ENCODE measurements around the gene ENPEP.
"Not testable (repeated sequence)": the region's sequence is repeated elsewhere in the genome, so short reads cannot be mapped to it uniquely, and the experiment has no call there.

The ENPEP gene

DNA sequence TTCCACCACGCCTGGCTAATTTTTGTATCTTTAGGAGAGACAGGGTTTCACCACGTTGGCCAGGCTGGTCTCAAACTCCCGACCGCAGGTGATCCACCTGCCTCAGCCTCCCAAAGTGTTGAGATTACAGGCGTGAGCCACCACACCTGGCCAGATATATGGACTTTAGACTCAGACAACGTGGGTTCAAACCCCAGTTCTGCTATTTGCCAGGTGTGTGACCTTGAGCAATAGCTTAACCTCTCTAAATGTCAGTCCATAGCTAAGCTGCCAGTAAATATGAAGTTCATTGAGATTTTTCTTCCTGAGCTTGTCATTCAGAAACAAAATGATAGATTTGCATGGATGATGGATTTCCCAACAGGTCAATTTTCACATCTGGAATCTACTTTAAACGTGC lies 875 bp upstream of the ENPEP start:
- H3K36me3 ChIP-seq (ENCODE audit: control insufficient read depth in 4 of 4, insufficient read depth in 4 of 4, low read length in 3 of 4); H3K4me1 ChIP-seq (ENCODE audit: control extremely low read depth in 1 of 4, control insufficient read depth in 4 of 4, insufficient read depth in 4 of 4, low read length in 3 of 4); DNase-seq; H3K27ac ChIP-seq (ENCODE audit: insufficient read depth in 1 of 2, low read depth in 1 of 2, low read length in 2 of 2, poor library complexity in 1 of 2, severe bottlenecking in 2 of 2); H3K4me3 ChIP-seq (ENCODE audit: control insufficient read depth in 1 of 7, extremely low read depth in 1 of 7, insufficient read depth in 4 of 7, low read depth in 2 of 7, low read length in 6 of 7); CTCF ChIA-PET; H3K9me3 ChIP-seq (ENCODE audit: control extremely low read depth in 1 of 5, control insufficient read depth in 4 of 5, insufficient read depth in 2 of 5, low read depth in 1 of 5, low read length in 4 of 5); H3K27me3 ChIP-seq (replicated peaks in 2 of 5; ENCODE audit: control insufficient read depth in 4 of 5, insufficient read depth in 5 of 5, low read length in 4 of 5); POLR2A ChIA-PET: not testable (repeated sequence)
- WGBS (ENCODE audit: insufficient coverage): 96% methylated on average over 7 of the region's 7 CpGs

DNA sequence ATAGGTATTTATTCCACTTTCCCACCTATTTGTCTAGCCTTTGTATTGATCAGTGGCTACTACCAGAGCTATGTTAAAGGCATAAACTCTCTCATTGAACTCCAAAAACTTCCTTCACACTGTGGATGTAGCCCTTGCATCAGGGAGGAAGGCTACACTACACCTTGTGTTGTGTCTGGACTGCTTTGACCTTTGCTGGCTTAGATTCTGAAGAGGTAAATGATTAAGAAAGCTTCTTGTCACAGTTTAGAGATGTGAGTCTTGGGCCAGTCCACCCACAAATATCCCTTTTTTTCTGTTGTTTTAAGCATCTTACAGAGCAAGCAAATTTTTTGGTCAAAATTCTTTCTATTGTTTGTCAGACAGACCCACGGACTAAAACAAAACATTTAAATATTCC lies 1.9 kb downstream of the ENPEP start:
- Histone ChIP-seq H3K4me1 (ENCODE audit: control extremely low read depth in 1 of 4, control insufficient read depth in 4 of 4, insufficient read depth in 4 of 4, low read length in 3 of 4) (no peaks in the 10 kb centered on the region), H3K27ac (ENCODE audit: insufficient read depth in 1 of 2, low read depth in 1 of 2, low read length in 2 of 2, poor library complexity in 1 of 2, severe bottlenecking in 2 of 2) (no peak overlapping the region), H3K27me3 (replicated peaks in 2 of 5; ENCODE audit: control insufficient read depth in 4 of 5, insufficient read depth in 5 of 5, low read length in 4 of 5) (peaks cover 0 to 3% (median 2%) of the 10 kb centered on the region in 5 experiments), H3K4me3 (ENCODE audit: control insufficient read depth in 1 of 7, extremely low read depth in 1 of 7, insufficient read depth in 4 of 7, low read depth in 2 of 7, low read length in 6 of 7) (no peak overlapping the region), H3K36me3 (ENCODE audit: control insufficient read depth in 4 of 4, insufficient read depth in 4 of 4, low read length in 3 of 4) (no peaks in the 10 kb centered on the region), H3K9me3 (ENCODE audit: control extremely low read depth in 1 of 5, control insufficient read depth in 4 of 5, insufficient read depth in 2 of 5, low read depth in 1 of 5, low read length in 4 of 5) (no peaks in the 10 kb centered on the region)
- WGBS (ENCODE audit: insufficient coverage): no CpG with 5 or more reads among the region's 1 CpG
- DNase-seq: no peak
- ChIA-PET POLR2A (no interaction called here), CTCF (no interaction called here)

- POLR2A ChIA-PET: no interaction called here
- Histone ChIP-seq H3K27me3 (replicated peaks in 2 of 5; ENCODE audit: control insufficient read depth in 4 of 5, insufficient read depth in 5 of 5, low read length in 4 of 5) (peaks cover 0 to 3% (median 2%) of the 10 kb centered on the region in 5 experiments), H3K4me1 (ENCODE audit: control extremely low read depth in 1 of 4, control insufficient read depth in 4 of 4, insufficient read depth in 4 of 4, low read length in 3 of 4) (peaks cover 0 to 3% (median 0%) of the 10 kb centered on the region in 4 experiments), H3K9me3 (ENCODE audit: control extremely low read depth in 1 of 5, control insufficient read depth in 4 of 5, insufficient read depth in 2 of 5, low read depth in 1 of 5, low read length in 4 of 5) (no peaks in the 10 kb centered on the region), H3K27ac (ENCODE audit: insufficient read depth in 1 of 2, low read depth in 1 of 2, low read length in 2 of 2, poor library complexity in 1 of 2, severe bottlenecking in 2 of 2) (no peak overlapping the region), H3K36me3 (ENCODE audit: control insufficient read depth in 4 of 4, insufficient read depth in 4 of 4, low read length in 3 of 4) (no peaks in the 10 kb centered on the region), H3K4me3 (ENCODE audit: control insufficient read depth in 1 of 7, extremely low read depth in 1 of 7, insufficient read depth in 4 of 7, low read depth in 2 of 7, low read length in 6 of 7) (no peak overlapping the region)
- CTCF ChIA-PET: interaction anchor here (0.7 to 1.1 kb wide), 2 partner anchors 20 to 27 kb away, joined by 3 to 4 read pairs; no protein-coding TSS in a partner anchor
- WGBS (ENCODE audit: insufficient coverage): 100% methylated on average over 2 of the region's 8 CpGs
- DNase-seq: no peak
Measured at GRCh38 chr4:110480031-110480549, 4.1 kb downstream of the ENPEP start.

GRCh38 chr4:110480746-110481271 lies 4.9 kb downstream of the ENPEP start:
- peaks cover 0 to 3% (median 0%) of the 10 kb centered on the region in 4 experiments for H3K4me1 ChIP-seq (ENCODE audit: control extremely low read depth in 1 of 4, control insufficient read depth in 4 of 4, insufficient read depth in 4 of 4, low read length in 3 of 4)
- H3K27me3 ChIP-seq (replicated peaks in 2 of 5; ENCODE audit: control insufficient read depth in 4 of 5, insufficient read depth in 5 of 5, low read length in 4 of 5): peaks cover 0 to 3% (median 2%) of the 10 kb centered on the region in 5 experiments
- CTCF ChIA-PET: no interaction called here
- no peak overlapping the region for H3K27ac ChIP-seq (ENCODE audit: insufficient read depth in 1 of 2, low read depth in 1 of 2, low read length in 2 of 2, poor library complexity in 1 of 2, severe bottlenecking in 2 of 2)
- no peak overlapping the region for H3K4me3 ChIP-seq (ENCODE audit: control insufficient read depth in 1 of 7, extremely low read depth in 1 of 7, insufficient read depth in 4 of 7, low read depth in 2 of 7, low read length in 6 of 7)
- no peaks in the 10 kb centered on the region for H3K9me3 ChIP-seq (ENCODE audit: control extremely low read depth in 1 of 5, control insufficient read depth in 4 of 5, insufficient read depth in 2 of 5, low read depth in 1 of 5, low read length in 4 of 5)
- no peak for DNase-seq
- POLR2A ChIA-PET: no interaction called here
- 98% methylated on average over 5 of the region's 6 CpGs for WGBS (ENCODE audit: insufficient coverage)
- no peaks in the 10 kb centered on the region for H3K36me3 ChIP-seq (ENCODE audit: control insufficient read depth in 4 of 4, insufficient read depth in 4 of 4, low read length in 3 of 4)

DNA sequence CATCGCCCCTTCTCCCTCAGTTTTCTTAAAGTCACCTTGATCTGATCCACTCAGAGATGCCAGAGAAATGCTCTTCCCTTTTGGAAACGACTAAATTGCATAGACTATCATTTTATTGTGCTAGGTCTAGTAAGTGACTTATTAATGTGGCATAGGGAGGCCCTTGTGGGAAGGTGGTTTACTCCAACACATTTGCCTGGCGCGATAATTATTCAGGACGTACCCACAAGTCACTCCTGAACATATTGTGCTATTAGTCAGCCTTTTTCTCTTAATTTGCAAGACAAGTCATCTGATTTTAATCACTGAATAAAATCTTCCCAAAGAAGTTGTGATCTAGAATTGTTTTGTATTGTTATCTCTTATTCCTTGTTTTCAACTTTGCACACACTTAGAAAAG lies 7.6 kb downstream of the ENPEP start:
- H3K36me3 ChIP-seq (ENCODE audit: control insufficient read depth in 4 of 4, insufficient read depth in 4 of 4, low read length in 3 of 4): no peaks in the 10 kb centered on the region
- H3K4me1 ChIP-seq (ENCODE audit: control extremely low read depth in 1 of 4, control insufficient read depth in 4 of 4, insufficient read depth in 4 of 4, low read length in 3 of 4): peaks cover 0 to 3% (median 0%) of the 10 kb centered on the region in 4 experiments
- peaks cover 0 to 1% (median 0%) of the 10 kb centered on the region in 5 experiments for H3K27me3 ChIP-seq (replicated peaks in 2 of 5; ENCODE audit: control insufficient read depth in 4 of 5, insufficient read depth in 5 of 5, low read length in 4 of 5)
- H3K9me3 ChIP-seq (ENCODE audit: control extremely low read depth in 1 of 5, control insufficient read depth in 4 of 5, insufficient read depth in 2 of 5, low read depth in 1 of 5, low read length in 4 of 5): no peaks in the 10 kb centered on the region
- POLR2A ChIA-PET: no interaction called here
- no peak for DNase-seq
- CTCF ChIA-PET: no interaction called here
- H3K27ac ChIP-seq (ENCODE audit: insufficient read depth in 1 of 2, low read depth in 1 of 2, low read length in 2 of 2, poor library complexity in 1 of 2, severe bottlenecking in 2 of 2): no peak overlapping the region
- 96% methylated on average over 3 of the region's 5 CpGs for WGBS (ENCODE audit: insufficient coverage)
- H3K4me3 ChIP-seq (ENCODE audit: control insufficient read depth in 1 of 7, extremely low read depth in 1 of 7, insufficient read depth in 4 of 7, low read depth in 2 of 7, low read length in 6 of 7): no peak overlapping the region

DNA sequence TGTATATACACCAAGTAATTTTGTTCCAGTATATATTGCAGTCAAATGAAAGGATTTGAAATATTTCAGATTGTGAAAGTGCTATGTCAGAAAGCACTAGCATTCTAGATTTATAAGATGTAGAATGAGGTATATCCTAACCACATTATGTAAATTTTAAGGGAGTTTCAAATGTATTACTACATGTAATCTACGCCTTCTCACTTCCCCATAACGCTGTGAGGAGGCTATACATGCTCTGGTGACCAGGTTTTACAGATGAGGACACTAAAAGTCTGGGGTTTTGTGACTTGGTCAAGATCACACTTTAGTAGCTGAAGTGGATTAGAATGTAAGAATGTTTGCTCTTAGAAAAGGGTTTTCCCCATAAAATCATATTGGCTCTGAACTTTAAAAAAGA lies 8.1 kb downstream of the ENPEP start:
- H3K27me3 ChIP-seq (replicated peaks in 2 of 5; ENCODE audit: control insufficient read depth in 4 of 5, insufficient read depth in 5 of 5, low read length in 4 of 5): peaks cover 0 to 1% (median 0%) of the 10 kb centered on the region in 5 experiments
- H3K27ac ChIP-seq (ENCODE audit: insufficient read depth in 1 of 2, low read depth in 1 of 2, low read length in 2 of 2, poor library complexity in 1 of 2, severe bottlenecking in 2 of 2): no peak overlapping the region
- POLR2A ChIA-PET: no interaction called here
- H3K36me3 ChIP-seq (ENCODE audit: control insufficient read depth in 4 of 4, insufficient read depth in 4 of 4, low read length in 3 of 4): no peaks in the 10 kb centered on the region
- H3K4me3 ChIP-seq (ENCODE audit: control insufficient read depth in 1 of 7, extremely low read depth in 1 of 7, insufficient read depth in 4 of 7, low read depth in 2 of 7, low read length in 6 of 7): no peak overlapping the region
- peaks cover 0 to 3% (median 0%) of the 10 kb centered on the region in 4 experiments for H3K4me1 ChIP-seq (ENCODE audit: control extremely low read depth in 1 of 4, control insufficient read depth in 4 of 4, insufficient read depth in 4 of 4, low read length in 3 of 4)
- no peaks in the 10 kb centered on the region for H3K9me3 ChIP-seq (ENCODE audit: control extremely low read depth in 1 of 5, control insufficient read depth in 4 of 5, insufficient read depth in 2 of 5, low read depth in 1 of 5, low read length in 4 of 5)
- DNase-seq: no peak
- 100% methylated on average over 1 of the region's 2 CpGs for WGBS (ENCODE audit: insufficient coverage)
- CTCF ChIA-PET: interaction anchor here (0.9 kb wide), 1 partner anchor 26 kb away, joined by 3 read pairs; no protein-coding TSS in a partner anchor

DNA sequence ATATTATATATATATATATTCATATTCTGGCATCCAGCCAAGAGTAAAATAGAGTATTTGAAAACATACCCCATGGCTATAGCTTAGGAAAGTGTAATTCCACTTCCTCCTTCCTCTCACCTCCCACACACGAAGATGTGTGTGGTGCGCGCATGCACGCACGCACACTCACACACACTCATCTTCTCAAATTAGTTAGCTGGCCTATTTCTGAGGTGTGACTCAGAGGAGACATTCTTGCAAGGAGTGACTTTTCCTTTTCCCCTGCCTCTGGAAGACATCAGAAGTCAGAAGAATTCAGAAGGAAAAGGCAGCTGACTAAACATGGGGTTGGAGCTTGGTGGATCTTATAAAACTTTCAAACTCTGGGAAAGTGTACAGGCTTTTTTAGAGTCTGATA lies 8.8 kb downstream of the ENPEP start:
- CTCF ChIA-PET: interaction anchor here (0.9 kb wide), 1 partner anchor 25 kb away, joined by 3 read pairs; no protein-coding TSS in a partner anchor
- WGBS (ENCODE audit: insufficient coverage): 90% methylated on average over 4 of the region's 5 CpGs
- POLR2A ChIA-PET: no interaction called here
- no peak overlapping the region for H3K27ac ChIP-seq (ENCODE audit: insufficient read depth in 1 of 2, low read depth in 1 of 2, low read length in 2 of 2, poor library complexity in 1 of 2, severe bottlenecking in 2 of 2)
- H3K27me3 ChIP-seq (replicated peaks in 2 of 5; ENCODE audit: control insufficient read depth in 4 of 5, insufficient read depth in 5 of 5, low read length in 4 of 5): peaks cover 0 to 1% (median 0%) of the 10 kb centered on the region in 5 experiments
- no peaks in the 10 kb centered on the region for H3K36me3 ChIP-seq (ENCODE audit: control insufficient read depth in 4 of 4, insufficient read depth in 4 of 4, low read length in 3 of 4)
- H3K9me3 ChIP-seq (ENCODE audit: control extremely low read depth in 1 of 5, control insufficient read depth in 4 of 5, insufficient read depth in 2 of 5, low read depth in 1 of 5, low read length in 4 of 5): no peaks in the 10 kb centered on the region
- H3K4me3 ChIP-seq (ENCODE audit: control insufficient read depth in 1 of 7, extremely low read depth in 1 of 7, insufficient read depth in 4 of 7, low read depth in 2 of 7, low read length in 6 of 7): no peak overlapping the region
- H3K4me1 ChIP-seq (ENCODE audit: control extremely low read depth in 1 of 4, control insufficient read depth in 4 of 4, insufficient read depth in 4 of 4, low read length in 3 of 4): peaks cover 0 to 3% (median 0%) of the 10 kb centered on the region in 4 experiments
- peak in 1 of 3 donors; percentile 12 for DNase-seq

All from common myeloid progenitor, CD34-positive (primary cell).